Suprapubic skin (tissue), 4 donors: Measurements from ENCODE around the gene C1orf21. TPM values are rescaled to one million over a fixed set of nuclear protein-coding genes. Genes with fewer than 3 reads are reported as not detected.

Experiments used
- DNase-seq, 2 donors: peaks; one replicate each; pipeline ENCODE4 v3.0.0-alpha.2; 2019; ENCODE audit warnings: low spot score in 2 of 2
- H3K27ac ChIP-seq: fragments of 200-600 bp; sonication (generic); one replicate; pipeline ENCODE4 v1.5.1; 2019
- H3K27me3 ChIP-seq: fragments of 200-600 bp; sonication (generic); one replicate; pipeline ENCODE4 v1.5.1; 2019
- H3K36me3 ChIP-seq: fragments of 200-600 bp; sonication (generic); one replicate; pipeline ENCODE4 v1.5.1; 2019
- H3K4me1 ChIP-seq: fragments of 200-600 bp; sonication (generic); one replicate; pipeline ENCODE4 v1.5.1; 2019
- H3K4me3 ChIP-seq: fragments of 200-600 bp; sonication (generic); one replicate; pipeline ENCODE4 v1.5.1; 2019; ENCODE audit warnings: mild to moderate bottlenecking
- H3K9me3 ChIP-seq: fragments of 200-600 bp; sonication (generic); one replicate; pipeline ENCODE4 v1.5.1; 2019
- CTCF ChIP-seq, 2 donors: fragments of 200-600 bp in 1 of 2; fragments of 450-650 bp in 1 of 2; sonication (generic) in 1 of 2; IDR thresholded peaks; one replicate each; pipeline ENCODE4 v1.5.1; 2016 to 2019; ENCODE audit warnings: antibody characterized with exemption in 2 of 2, mild to moderate bottlenecking in 1 of 2, moderate library complexity in 1 of 2
- EP300 ChIP-seq: sonication (generic); formaldehyde crosslinking; IDR thresholded peaks from one replicate; pipeline ENCODE4 v1.6.1; 2017; ENCODE audit warnings: antibody characterized with exemption
- POLR2A ChIP-seq, 2 donors: fragments of 450-650 bp; IDR thresholded peaks; one replicate each; pipeline ENCODE4 v1.6.1; 2017; ENCODE audit warnings: antibody characterized with exemption in 2 of 2, mild to moderate bottlenecking in 2 of 2, moderate library complexity in 2 of 2
- POLR2AphosphoS5 ChIP-seq, 3 donors: sonication (generic); formaldehyde crosslinking; IDR thresholded peaks; one replicate each; pipeline ENCODE4 v1.6.1; 2017; ENCODE audit warnings: antibody characterized with exemption in 3 of 3
- WGBS: methylation state at CpG from one replicate; pipeline ENCODE4 v1.1.5; 2018; 5-methylcytosine and 5-hydroxymethylcytosine counted together
- total RNA-seq, 4 donors: library from RNA; depleted of rRNA; stranded (reverse); fragments of >200 nt; gene quantifications; one replicate each; pipeline ENCODE4 v1.1.0, GENCODE V29; 2016

Gene C1orf21
- total RNA-seq, 4 donors from 2014 or later, result 73.0 to 95.7 (median 79.2) TPM

GRCh38 chr1:184640505-184640904 is 253.7 kb downstream of the C1orf21 start:
- no peak for TF ChIP-seq POLR2A (IDR thresholded peaks at IDR 0.05)
- no peak for TF ChIP-seq POLR2AphosphoS5 (IDR thresholded peaks at IDR 0.05)
- TF ChIP-seq EP300, result no peak
- no peak for TF ChIP-seq CTCF (IDR thresholded peaks at IDR 0.05)
- H3K9me3 ChIP-seq, result no peaks in the 10 kb centered on the region
- peaks cover 9% of the 10 kb centered on the region for H3K4me1 ChIP-seq
- 91% methylated on average over 3 of the region's 3 CpGs for WGBS
- no peak overlapping the region for H3K4me3 ChIP-seq
- no peak overlapping the region for H3K27ac ChIP-seq
- H3K36me3 ChIP-seq, result no peaks in the 10 kb centered on the region
- H3K27me3 ChIP-seq, result no peaks in the 10 kb centered on the region
- DNase-seq, result no peak

GRCh38 chr1:184641894-184642293 is 255.1 kb downstream of the C1orf21 start:
- H3K4me3 ChIP-seq, result no peak overlapping the region
- WGBS, result 82% methylated on average over 2 of the region's 2 CpGs
- H3K27me3 ChIP-seq, result no peaks in the 10 kb centered on the region
- no peak for TF ChIP-seq CTCF (IDR thresholded peaks at IDR 0.05)
- no peaks in the 10 kb centered on the region for H3K9me3 ChIP-seq
- no peaks in the 10 kb centered on the region for H3K4me1 ChIP-seq
- no peaks in the 10 kb centered on the region for H3K36me3 ChIP-seq
- no peak for DNase-seq
- no peak overlapping the region for H3K27ac ChIP-seq

- WGBS, result 55% methylated on average over 1 of the region's 1 CpG
- no peaks in the 10 kb centered on the region for H3K36me3 ChIP-seq
Observed at GRCh38 chr1:184643661-184644060, 256.8 kb downstream of the C1orf21 start.

GRCh38 chr1:184644771-184645170 is 257.9 kb downstream of the C1orf21 start:
- no peak for DNase-seq
- no peak overlapping the region for H3K27ac ChIP-seq
- TF ChIP-seq CTCF (IDR thresholded peaks at IDR 0.05) (no peak), POLR2A (IDR thresholded peaks at IDR 0.05) (no peak), EP300 (no peak), POLR2AphosphoS5 (IDR thresholded peaks at IDR 0.05) (no peak)
- no peaks in the 10 kb centered on the region for H3K9me3 ChIP-seq
- no peaks in the 10 kb centered on the region for H3K36me3 ChIP-seq
- peaks cover 8% of the 10 kb centered on the region for H3K4me1 ChIP-seq
- H3K27me3 ChIP-seq, result no peaks in the 10 kb centered on the region
- 93% methylated on average over 10 of the region's 11 CpGs for WGBS
- no peak overlapping the region for H3K4me3 ChIP-seq

More at GRCh38 chr1:184643661-184644060, 256.8 kb downstream of the C1orf21 start:
- TF ChIP-seq CTCF (IDR thresholded peaks at IDR 0.05) (no peak), POLR2AphosphoS5 (IDR thresholded peaks at IDR 0.05) (no peak), POLR2A (IDR thresholded peaks at IDR 0.05) (no peak), EP300 (no peak)
- no peak for DNase-seq
- Histone ChIP-seq H3K27me3 (no peaks in the 10 kb centered on the region), H3K4me3 (no peak overlapping the region), H3K9me3 (no peaks in the 10 kb centered on the region), H3K4me1 (peaks cover 2% of the 10 kb centered on the region), H3K27ac (no peak overlapping the region)

- TF ChIP-seq CTCF (IDR thresholded peaks at IDR 0.05), result no peak
- no peak for TF ChIP-seq POLR2A (IDR thresholded peaks at IDR 0.05)
- TF ChIP-seq POLR2AphosphoS5 (IDR thresholded peaks at IDR 0.05), result no peak
- TF ChIP-seq EP300, result no peak
- WGBS, result 85% methylated on average over 3 of the region's 3 CpGs
- H3K9me3 ChIP-seq, result no peaks in the 10 kb centered on the region
Observed at GRCh38 chr1:184646178-184646701, 259.4 kb downstream of the C1orf21 start.

More at GRCh38 chr1:184646178-184646701, 259.4 kb downstream of the C1orf21 start:
- no peak overlapping the region for H3K4me3 ChIP-seq
- peaks cover 13% of the 10 kb centered on the region for H3K4me1 ChIP-seq
- H3K36me3 ChIP-seq, result no peaks in the 10 kb centered on the region
- no peaks in the 10 kb centered on the region for H3K27me3 ChIP-seq
- H3K27ac ChIP-seq, result no peak overlapping the region
- DNase-seq, result no peak
